ENCODE results near the gene CSRP3. TPM values are rescaled to one million over a fixed set of nuclear protein-coding genes. Genes with fewer than 3 reads are reported as not detected.

Gene CSRP3
- total and polyA plus RNA-seq, 9 of the 15 experiments (the other 6 are each of a cell fraction or from before 2014, with no cell fraction given), result 0.14 TPM; not detected in 8

DNA sequence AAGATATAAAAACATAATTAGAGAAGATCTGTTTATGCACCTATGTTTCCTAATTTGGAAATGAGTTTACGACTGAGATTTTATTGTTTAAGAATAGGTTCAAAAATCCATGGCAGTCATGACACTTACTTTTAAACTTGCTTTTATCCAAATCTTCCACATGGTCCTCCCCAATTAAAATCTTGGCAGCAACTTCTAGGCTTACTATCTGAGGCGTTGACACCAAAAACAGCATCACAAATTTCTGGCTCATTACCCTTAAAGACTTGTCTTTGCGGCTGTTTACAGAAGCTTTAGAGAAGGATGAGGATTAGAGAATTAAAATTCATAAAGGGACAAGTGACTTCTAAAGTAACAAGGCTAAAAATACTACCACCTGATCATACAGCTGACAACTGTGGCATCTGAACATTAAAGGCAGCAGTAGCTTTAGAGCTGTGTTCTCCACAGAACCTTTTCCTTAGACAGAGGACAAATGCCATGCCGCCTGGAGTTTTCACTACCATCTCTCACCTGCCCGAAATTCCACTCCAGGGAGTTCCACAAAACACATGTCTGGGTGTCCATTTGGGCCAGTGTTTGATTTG, 32.5 kb upstream of the CSRP3 start:
- ChIA-PET POLR2A (interaction anchor here (1.2 kb wide), 1 partner anchor 10 kb away, joined by 5 read pairs; no protein-coding TSS in a partner anchor), CTCF (ENCODE audit: low intra/inter-chr PET ratio) (no interaction called here)
- H3K27me3 ChIP-seq (ENCODE audit: control insufficient read depth in 2 of 2, insufficient read depth in 2 of 2, low read length in 2 of 2), result no peaks in the 10 kb centered on the region
- H3K9me1 ChIP-seq (ENCODE audit: control insufficient read depth, insufficient read depth, low read length), result no peaks in the 10 kb centered on the region
- WGBS (ENCODE audit: insufficient coverage, low coverage, missing lambda C conversion rate), result 95% methylated on average over 5 of the region's 5 CpGs
- H3K27ac ChIP-seq (ENCODE audit: extremely low read depth, low read depth, low read length), result no peak overlapping the region
- H3K9ac ChIP-seq (ENCODE audit: insufficient read depth in 1 of 2, low read depth in 2 of 2, low read length in 2 of 2), result no peak overlapping the region
- intact Hi-C loops (cut with micrococcal nuclease) (no loop called here), in situ Hi-C loops (cut with MboI) (no loop called here)
- peaks cover 0 to 4% of the 10 kb centered on the region in 2 experiments; a peak in 1 of 5 replicates for H3K4me1 ChIP-seq (replicated peaks in 1 of 2; ENCODE audit: control insufficient read depth in 2 of 2, insufficient read depth in 2 of 2, low read length in 2 of 2)
- no peak overlapping the region for H3K4me2 ChIP-seq (ENCODE audit: insufficient read depth, low read length)
- no peak for FAIRE-seq
- BruUV-seq (replicated peaks), result no TSS peak
- ATAC-seq, result no peak
- H3K79me2 ChIP-seq (ENCODE audit: control insufficient read depth, insufficient read depth, low read length), result peaks cover 17% of the 10 kb centered on the region
- TF ChIP-seq SMAD3 (CRISPR knock-in tag; conservative IDR thresholded peaks at IDR 0.05) (no peak), RFX5 (IDR thresholded peaks at IDR 0.05; ENCODE audit: low read depth, low read length) (no peak), MYBL2 (IDR thresholded peaks at IDR 0.05; ENCODE audit: low read depth) (no peak), MYBL2 (CRISPR knock-in tag; IDR thresholded peaks at IDR 0.05; ENCODE audit: borderline replicate concordance) (no peak), SMARCA5 (IDR thresholded peaks at IDR 0.05) (no peak), SMARCC2 (IDR thresholded peaks at IDR 0.05; ENCODE audit: low read depth) (no peak), SMAD4 (CRISPR knock-in tag; conservative IDR thresholded peaks at IDR 0.05) (no peak), SNRNP70 (optimal IDR thresholded peaks at IDR 0.05; ENCODE audit: low read depth, low read length) (no peak), POLR2AphosphoS2 (IDR thresholded peaks at IDR 0.05; ENCODE audit: low read length) (0 out of 2 replicates have a peak, but pooled peaks have one; percentile 51), LCOR (CRISPR knock-in tag; IDR thresholded peaks at IDR 0.05) (no peak), POLR2A (conservative IDR thresholded peaks at IDR 0.05) (0 out of 2 replicates have a peak, but pooled peaks have one; percentile 38), SRSF9 (IDR thresholded peaks at IDR 0.05; ENCODE audit: borderline replicate concordance, low read depth, low read length) (no peak), ZNF444 (CRISPR knock-in tag; IDR thresholded peaks at IDR 0.05) (no peak), MAFG (tag; conservative IDR thresholded peaks at IDR 0.05) (no peak), ZNF778 (CRISPR knock-in tag; IDR thresholded peaks at IDR 0.05) (no peak), ZNF408 (CRISPR knock-in tag; IDR thresholded peaks at IDR 0.05; ENCODE audit: low read depth) (no peak), TCFL5 (CRISPR knock-in tag; conservative IDR thresholded peaks at IDR 0.05) (no peak)
- TF ChIP-seq, protein P1, sequence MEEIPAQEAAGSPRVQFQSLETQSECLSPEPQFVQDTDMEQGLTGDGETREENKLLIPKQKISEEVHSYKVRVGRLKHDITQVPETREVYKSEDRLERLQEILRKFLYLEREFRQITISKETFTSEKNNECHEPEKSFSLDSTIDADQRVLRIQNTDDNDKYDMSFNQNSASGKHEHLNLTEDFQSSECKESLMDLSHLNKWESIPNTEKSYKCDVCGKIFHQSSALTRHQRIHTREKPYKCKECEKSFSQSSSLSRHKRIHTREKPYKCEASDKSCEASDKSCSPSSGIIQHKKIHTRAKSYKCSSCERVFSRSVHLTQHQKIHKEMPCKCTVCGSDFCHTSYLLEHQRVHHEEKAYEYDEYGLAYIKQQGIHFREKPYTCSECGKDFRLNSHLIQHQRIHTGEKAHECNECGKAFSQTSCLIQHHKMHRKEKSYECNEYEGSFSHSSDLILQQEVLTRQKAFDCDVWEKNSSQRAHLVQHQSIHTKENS (CRISPR knock-in tag; IDR thresholded peaks at IDR 0.05), result no peak
- TF ChIP-seq, protein P2, sequence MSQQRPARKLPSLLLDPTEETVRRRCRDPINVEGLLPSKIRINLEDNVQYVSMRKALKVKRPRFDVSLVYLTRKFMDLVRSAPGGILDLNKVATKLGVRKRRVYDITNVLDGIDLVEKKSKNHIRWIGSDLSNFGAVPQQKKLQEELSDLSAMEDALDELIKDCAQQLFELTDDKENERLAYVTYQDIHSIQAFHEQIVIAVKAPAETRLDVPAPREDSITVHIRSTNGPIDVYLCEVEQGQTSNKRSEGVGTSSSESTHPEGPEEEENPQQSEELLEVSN (IDR thresholded peaks at IDR 0.05; ENCODE audit: borderline replicate concordance in 1 of 2, extremely low read depth in 1 of 2, insufficient read depth in 1 of 2, insufficient read length in 1 of 2, low read depth in 1 of 2, low read length in 1 of 2, poor library complexity in 1 of 2, severe bottlenecking in 1 of 2), result no peak
- no peak for DNase-seq (ENCODE audit: extremely low read depth in 1 of 4, low spot score in 3 of 4)
- H3K4me3 ChIP-seq, result no peak overlapping the region
- no peaks in the 10 kb centered on the region for H3K9me3 ChIP-seq (replicated peaks; ENCODE audit: control insufficient read depth, insufficient read depth, low read depth, low read length)
- H2AFZ ChIP-seq (ENCODE audit: low read depth, low read length), result no peak overlapping the region
- H3K36me3 ChIP-seq (ENCODE audit: control insufficient read depth, insufficient read depth, low read length), result peaks cover 95% of the 10 kb centered on the region
- H4K20me1 ChIP-seq (replicated peaks; ENCODE audit: control insufficient read depth, insufficient read depth, low read length), result no peaks in the 10 kb centered on the region
